OCI-LY3 (cell line): ENCODE data around the gene PIEZO2.

Source experiments
- H2AFZ ChIP-seq: fragments of 200-600, 300-600 bp; shearing (Covaris generic); 2 replicates; pipeline ENCODE4 v1.6.0; 2014; ENCODE audit warnings: antibody characterized with exemption, low read depth, low read length
- H3K27ac ChIP-seq: fragments of 200-600, 300-600 bp; sonication (generic); 2 replicates; pipeline ENCODE4 v1.5.1; 2014; ENCODE audit warnings: mild to moderate bottlenecking, low read length, moderate library complexity, mixed read lengths
- H3K27me3 ChIP-seq: fragments of 200-600, 300-600 bp; sonication (generic); 2 replicates; pipeline ENCODE4 v1.6.1; 2014; ENCODE audit warnings: low read depth, low read length, mixed read lengths
- H3K36me3 ChIP-seq: fragments of 200-600, 300-600 bp; sonication (generic); replicated peaks from 2 replicates; pipeline ENCODE3; 2014; ENCODE audit warnings: low read depth, low read length, mixed read lengths
- H3K4me1 ChIP-seq: fragments of 300-600, 200-600 bp; sonication (generic); 2 replicates; pipeline ENCODE4 v1.6.1; 2014; ENCODE audit warnings: low read length, mixed read lengths
- H3K4me2 ChIP-seq: fragments of 200-600, 300-600 bp; sonication (generic); 2 replicates; pipeline ENCODE4 v1.6.1; 2014; ENCODE audit warnings: low read length, mixed read lengths
- H3K4me3 ChIP-seq: fragments of 300-600, 200-600 bp; sonication (generic); 2 replicates; pipeline ENCODE4 v1.5.1; 2014; ENCODE audit warnings: antibody characterized with exemption, mild to moderate bottlenecking, low read length, moderate library complexity
- H3K79me2 ChIP-seq: fragments of 300-600, 200-600 bp; shearing (Covaris generic); 2 replicates; pipeline ENCODE4 v1.6.1; 2014; ENCODE audit warnings: mild to moderate bottlenecking, low read length, mixed read lengths
- H3K9ac ChIP-seq: fragments of 300-600, 200-600 bp; shearing (Covaris generic); 2 replicates; pipeline ENCODE4 v1.6.0; 2014; ENCODE audit warnings: mild to moderate bottlenecking, low read length, moderate library complexity
- H3K9me3 ChIP-seq: fragments of 200-600, 300-600 bp; shearing (Covaris generic); 2 replicates; pipeline ENCODE4 v1.6.1; 2014; ENCODE audit warnings: low read length, mixed read lengths; ENCODE audit not compliant: insufficient read depth
- H4K20me1 ChIP-seq: fragments of 200-600, 300-600 bp; sonication (generic); 2 replicates; pipeline ENCODE4 v1.6.1; 2016; ENCODE audit warnings: low read length, mixed read lengths; ENCODE audit not compliant: insufficient read depth
- EZH2phosphoT487 ChIP-seq: fragments of 200-600 bp; shearing (Covaris generic); IDR thresholded peaks from 2 replicates; pipeline ENCODE4 v1.6.1; 2018; ENCODE audit warnings: antibody characterized with exemption, mixed run types, low read depth
- TF ChIP-seq, protein P1 (sequence below): fragments of 200-600, 300-600 bp; sonication (generic); IDR thresholded peaks from 2 replicates; pipeline ENCODE4 v1.5.1; 2014; ENCODE audit warnings: antibody characterized with exemption, low read length, low read depth

Gene PIEZO2

DNA sequence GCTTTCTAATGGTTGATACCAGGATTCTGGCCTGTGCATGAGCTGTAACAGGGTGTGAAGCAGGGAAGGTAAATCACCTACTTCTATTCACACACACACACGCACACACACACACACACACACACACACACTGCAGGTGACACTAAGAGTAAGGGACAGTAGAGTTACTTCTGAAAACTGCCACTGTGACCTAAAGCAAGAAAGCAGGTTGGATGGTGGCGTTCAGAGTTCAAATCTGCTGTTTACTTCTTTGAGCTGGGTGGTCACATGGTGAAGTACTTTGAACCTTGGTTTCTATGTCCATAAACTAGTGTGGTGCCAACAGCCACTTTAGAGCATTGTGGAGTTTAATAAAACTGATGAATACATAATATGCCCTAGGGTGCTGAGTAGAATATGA is 248.0 kb downstream of the PIEZO2 start:
- Histone ChIP-seq H4K20me1 (no peaks in the 10 kb centered on the region), H3K4me3 (no peak overlapping the region), H3K4me1 (peaks cover 9% of the 10 kb centered on the region), H3K36me3 (no peaks in the 10 kb centered on the region), H3K9ac (no peak overlapping the region), H3K79me2 (no peaks in the 10 kb centered on the region), H3K27ac (no peak overlapping the region), H3K9me3 (no peaks in the 10 kb centered on the region), H3K27me3 (no peaks in the 10 kb centered on the region), H2AFZ (no peak overlapping the region), H3K4me2 (no peak overlapping the region)
- TF ChIP-seq, protein P1, sequence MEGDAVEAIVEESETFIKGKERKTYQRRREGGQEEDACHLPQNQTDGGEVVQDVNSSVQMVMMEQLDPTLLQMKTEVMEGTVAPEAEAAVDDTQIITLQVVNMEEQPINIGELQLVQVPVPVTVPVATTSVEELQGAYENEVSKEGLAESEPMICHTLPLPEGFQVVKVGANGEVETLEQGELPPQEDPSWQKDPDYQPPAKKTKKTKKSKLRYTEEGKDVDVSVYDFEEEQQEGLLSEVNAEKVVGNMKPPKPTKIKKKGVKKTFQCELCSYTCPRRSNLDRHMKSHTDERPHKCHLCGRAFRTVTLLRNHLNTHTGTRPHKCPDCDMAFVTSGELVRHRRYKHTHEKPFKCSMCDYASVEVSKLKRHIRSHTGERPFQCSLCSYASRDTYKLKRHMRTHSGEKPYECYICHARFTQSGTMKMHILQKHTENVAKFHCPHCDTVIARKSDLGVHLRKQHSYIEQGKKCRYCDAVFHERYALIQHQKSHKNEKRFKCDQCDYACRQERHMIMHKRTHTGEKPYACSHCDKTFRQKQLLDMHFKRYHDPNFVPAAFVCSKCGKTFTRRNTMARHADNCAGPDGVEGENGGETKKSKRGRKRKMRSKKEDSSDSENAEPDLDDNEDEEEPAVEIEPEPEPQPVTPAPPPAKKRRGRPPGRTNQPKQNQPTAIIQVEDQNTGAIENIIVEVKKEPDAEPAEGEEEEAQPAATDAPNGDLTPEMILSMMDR: no peak
- no peak for TF ChIP-seq EZH2phosphoT487

DNA sequence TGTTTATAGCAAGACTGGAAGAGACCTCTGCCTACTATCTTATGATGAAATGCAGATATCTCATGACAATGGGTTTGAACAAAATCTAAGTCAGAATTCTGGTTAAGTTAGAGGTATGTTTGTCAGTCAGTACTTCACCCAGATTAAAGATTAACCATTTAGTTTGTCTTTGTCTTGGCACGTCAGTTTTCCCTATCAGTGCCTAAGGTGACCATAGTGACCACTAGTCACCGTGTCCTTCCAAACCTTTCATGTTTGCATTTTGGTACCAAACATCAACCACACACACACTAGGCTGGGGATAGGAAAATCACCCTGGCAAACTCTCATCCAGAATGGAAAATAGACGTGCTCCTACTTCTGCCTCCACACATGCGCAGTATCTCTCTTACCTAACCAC is 248.9 kb downstream of the PIEZO2 start:
- TF ChIP-seq EZH2phosphoT487: no peak
- TF ChIP-seq, protein P1: no peak
- H4K20me1 ChIP-seq: no peaks in the 10 kb centered on the region
- H3K27ac ChIP-seq: no peak overlapping the region
- H3K4me1 ChIP-seq: peaks cover 9% of the 10 kb centered on the region
- no peak overlapping the region for H3K4me3 ChIP-seq
- no peaks in the 10 kb centered on the region for H3K36me3 ChIP-seq
- no peaks in the 10 kb centered on the region for H3K27me3 ChIP-seq
- no peak overlapping the region for H3K9ac ChIP-seq
- no peak overlapping the region for H2AFZ ChIP-seq
- H3K4me2 ChIP-seq: no peak overlapping the region
- H3K79me2 ChIP-seq: no peaks in the 10 kb centered on the region
- H3K9me3 ChIP-seq: no peaks in the 10 kb centered on the region

DNA sequence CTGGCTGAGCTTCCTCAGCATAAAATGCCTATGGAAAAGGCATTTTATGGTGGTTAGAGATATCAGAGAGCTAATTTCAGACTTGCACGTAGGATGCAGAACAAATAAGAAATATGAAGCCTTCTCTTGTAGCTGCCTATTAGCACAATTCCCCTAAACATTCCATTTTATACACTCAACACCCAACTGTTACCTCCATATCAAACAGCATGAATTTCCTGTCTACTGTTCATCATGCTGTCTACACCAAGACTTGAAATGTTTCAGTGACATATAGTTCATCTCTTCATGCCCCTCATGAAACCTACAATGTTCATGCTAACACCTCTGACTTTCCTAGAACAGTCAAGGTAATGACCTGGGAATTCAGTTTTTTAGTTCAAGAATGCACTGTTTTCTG is 249.9 kb downstream of the PIEZO2 start:
- H3K4me1 ChIP-seq: peaks cover 9% of the 10 kb centered on the region
- H3K9me3 ChIP-seq: no peaks in the 10 kb centered on the region
- TF ChIP-seq, protein P1: no peak
- no peak for TF ChIP-seq EZH2phosphoT487
- no peaks in the 10 kb centered on the region for H3K27me3 ChIP-seq
- H3K9ac ChIP-seq: no peak overlapping the region
- no peaks in the 10 kb centered on the region for H3K36me3 ChIP-seq
- no peaks in the 10 kb centered on the region for H4K20me1 ChIP-seq
- H3K4me3 ChIP-seq: no peak overlapping the region
- H3K4me2 ChIP-seq: no peak overlapping the region
- H3K79me2 ChIP-seq: no peaks in the 10 kb centered on the region
- no peak overlapping the region for H2AFZ ChIP-seq
- no peak overlapping the region for H3K27ac ChIP-seq

DNA sequence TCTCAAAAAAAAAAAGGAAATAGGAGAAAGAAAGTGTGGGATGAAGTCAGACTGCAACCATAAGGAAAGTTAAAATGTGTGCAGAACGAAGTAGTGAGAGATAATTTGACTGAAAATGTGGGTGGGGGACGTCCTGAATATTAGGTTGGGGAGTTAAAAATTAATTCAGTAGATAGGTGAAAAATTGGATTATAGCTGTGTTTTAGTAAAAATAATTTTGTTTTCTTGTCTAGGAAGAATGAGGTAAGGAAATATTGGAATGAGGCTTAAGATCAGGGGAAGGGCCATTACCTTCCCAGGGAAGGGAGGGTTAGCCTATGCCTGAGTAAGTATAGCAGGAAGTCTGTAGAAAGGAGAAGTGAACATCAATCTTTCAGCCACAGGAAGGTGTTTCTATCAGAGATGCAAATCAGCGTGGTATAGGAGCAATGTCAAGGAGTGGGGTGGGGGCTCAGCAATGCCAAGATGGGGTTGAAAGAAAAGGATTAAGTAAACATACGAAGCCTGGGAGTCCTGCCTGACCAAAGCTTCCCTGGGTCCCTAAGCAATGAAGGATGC is 250.9 kb downstream of the PIEZO2 start:
- Histone ChIP-seq H3K79me2 (no peaks in the 10 kb centered on the region), H3K27me3 (no peaks in the 10 kb centered on the region), H2AFZ (no peak overlapping the region), H3K4me3 (no peak overlapping the region), H3K4me1 (peaks cover 9% of the 10 kb centered on the region), H3K4me2 (no peak overlapping the region; the same call in 1 of the 2 replicates), H3K9me3 (no peaks in the 10 kb centered on the region), H4K20me1 (no peaks in the 10 kb centered on the region), H3K36me3 (no peaks in the 10 kb centered on the region), H3K9ac (no peak overlapping the region), H3K27ac (no peak overlapping the region)
- TF ChIP-seq EZH2phosphoT487: no peak
- TF ChIP-seq, protein P1: no peak
